Breast epithelium (tissue), 4 donors: Measurements from ENCODE around the gene KIF26B. TPM values are rescaled to one million over a fixed set of nuclear protein-coding genes. Genes with fewer than 3 reads are reported as not detected.

ENCODE experiments used
- DNase-seq, 2 donors: peaks; one replicate each; pipeline ENCODE4 v3.0.0-alpha.2; 2019; ENCODE audit warnings: low spot score in 2 of 2
- H3K27ac ChIP-seq, 2 donors: fragments of 200-600 bp; sonication (generic) in 1 of 2; one replicate each; pipeline ENCODE4 v1.5.1; 2016 to 2019; ENCODE audit warnings: mild to moderate bottlenecking in 1 of 2
- H3K27me3 ChIP-seq, 2 donors: fragments of 200-600 bp; sonication (generic) in 1 of 2; one replicate each; pipeline versions ENCODE4 v1.5.1 to v1.6.0; 2017 to 2019; ENCODE audit warnings: control low read depth in 1 of 2, mild to moderate bottlenecking in 1 of 2
- H3K36me3 ChIP-seq: fragments of 200-600 bp; one replicate; pipeline ENCODE4 v1.5.1; 2019
- H3K4me1 ChIP-seq, 2 donors: fragments of 200-600 bp; sonication (generic); one replicate each; pipeline ENCODE4 v1.5.1; 2016 to 2019; ENCODE audit warnings: control low read depth in 1 of 2
- H3K4me3 ChIP-seq, 3 donors: fragments of 200-600 bp; sonication (generic); 1 replicate in 2 of 3; 2 replicates in 1 of 3; pipeline ENCODE4 v1.5.1; 2016 to 2019; ENCODE audit warnings: mild to moderate bottlenecking in 3 of 3, moderate library complexity in 2 of 3
- H3K9me3 ChIP-seq, 2 donors: fragments of 200-600 bp; sonication (generic) in 1 of 2; one replicate each; pipeline ENCODE4 v1.5.1; 2016 to 2019; ENCODE audit warnings: control low read depth in 1 of 2
- CTCF ChIP-seq, 3 donors: fragments of 450-650 bp; IDR thresholded peaks; one replicate each; pipeline ENCODE4 v1.5.1; 2016 to 2017; ENCODE audit warnings: antibody characterized with exemption in 3 of 3, mild to moderate bottlenecking in 3 of 3, moderate library complexity in 3 of 3
- POLR2A ChIP-seq: fragments of 450-650 bp; IDR thresholded peaks from one replicate; pipeline ENCODE4 v1.6.1; 2016; ENCODE audit warnings: antibody characterized with exemption, mild to moderate bottlenecking, moderate library complexity
- POLR2AphosphoS5 ChIP-seq, 3 donors: sonication (generic); formaldehyde crosslinking; IDR thresholded peaks; one replicate each; pipeline ENCODE4 v1.6.1; 2017; ENCODE audit warnings: antibody characterized with exemption in 3 of 3
- intact Hi-C: fragments of 100-400 bp; cut with DNase I; formaldehyde crosslinking; loops from one replicate; pipeline ENCODE4 v1.15.1; 2023; ENCODE audit warnings: low total_unique reads
- total RNA-seq, 3 donors: library from RNA; depleted of rRNA; stranded (reverse); fragments of >200 nt; gene quantifications; one replicate each; pipeline ENCODE4 v1.1.0, GENCODE V29; 2016

The KIF26B gene
- total RNA-seq, 3 donors from 2014 or later, result 0.32 to 1.0 (median 0.33) TPM

- Histone ChIP-seq H3K27ac (no peak overlapping the region), H3K4me3 (no peak overlapping the region), H3K27me3 (no peaks in the 10 kb centered on the region), H3K4me1 (no peaks in the 10 kb centered on the region), H3K36me3 (no peaks in the 10 kb centered on the region), H3K9me3 (no peaks in the 10 kb centered on the region)
- DNase-seq, result no peak
- TF ChIP-seq CTCF (IDR thresholded peaks at IDR 0.05), result no peak
- TF ChIP-seq POLR2A, result no peak
- no peak for TF ChIP-seq POLR2AphosphoS5 (IDR thresholded peaks at IDR 0.05)
- intact Hi-C loops, result no loop called here
Measured at GRCh38 chr1:245234217-245235081, 79.7 kb downstream of the KIF26B start.

GRCh38 chr1:245235156-245235555 lies 80.4 kb downstream of the KIF26B start:
- H3K4me1 ChIP-seq, result no peaks in the 10 kb centered on the region
- no peak for DNase-seq
- H3K4me3 ChIP-seq, result no peak overlapping the region
- H3K36me3 ChIP-seq, result no peaks in the 10 kb centered on the region
- TF ChIP-seq POLR2AphosphoS5 (IDR thresholded peaks at IDR 0.05) (no peak), CTCF (IDR thresholded peaks at IDR 0.05) (no peak), POLR2A (no peak)
- H3K27ac ChIP-seq, result no peak overlapping the region
- no peaks in the 10 kb centered on the region for H3K9me3 ChIP-seq
- intact Hi-C loops, result no loop called here
- H3K27me3 ChIP-seq, result no peaks in the 10 kb centered on the region

- Histone ChIP-seq H3K4me3 (no peak overlapping the region), H3K36me3 (no peaks in the 10 kb centered on the region), H3K4me1 (no peaks in the 10 kb centered on the region), H3K27ac (no peak overlapping the region), H3K27me3 (no peaks in the 10 kb centered on the region), H3K9me3 (no peaks in the 10 kb centered on the region)
- no peak for DNase-seq
- intact Hi-C loops, result no loop called here
- TF ChIP-seq CTCF (IDR thresholded peaks at IDR 0.05), result no peak
- TF ChIP-seq POLR2A, result no peak
- no peak for TF ChIP-seq POLR2AphosphoS5 (IDR thresholded peaks at IDR 0.05)
Measured at GRCh38 chr1:245240648-245241165, 85.9 kb downstream of the KIF26B start.

- Histone ChIP-seq H3K27ac (no peak overlapping the region), H3K4me3 (no peak overlapping the region), H3K9me3 (no peaks in the 10 kb centered on the region), H3K27me3 (no peaks in the 10 kb centered on the region), H3K4me1 (no peaks in the 10 kb centered on the region), H3K36me3 (no peaks in the 10 kb centered on the region)
- intact Hi-C loops, result no loop called here
- DNase-seq, result no peak
- no peak for TF ChIP-seq POLR2A
Measured at GRCh38 chr1:245241526-245242130, 86.8 kb downstream of the KIF26B start.

- Histone ChIP-seq H3K9me3 (no peaks in the 10 kb centered on the region), H3K36me3 (no peaks in the 10 kb centered on the region), H3K4me3 (no peak overlapping the region), H3K27ac (no peak overlapping the region), H3K4me1 (no peaks in the 10 kb centered on the region), H3K27me3 (no peaks in the 10 kb centered on the region)
- intact Hi-C loops, result no loop called here
- no peak for TF ChIP-seq CTCF (IDR thresholded peaks at IDR 0.05)
- TF ChIP-seq POLR2A, result no peak
- TF ChIP-seq POLR2AphosphoS5 (IDR thresholded peaks at IDR 0.05), result no peak
- no peak for DNase-seq
Measured at GRCh38 chr1:245242989-245243388, 88.2 kb downstream of the KIF26B start.
